Measurements from ENCODE around the gene DBET. TPM values are rescaled to one million over a fixed set of nuclear protein-coding genes. Genes with fewer than 3 reads are reported as not detected.
"Not testable (repeated sequence)": the region's sequence is repeated elsewhere in the genome, so short reads cannot be mapped to it uniquely, and the experiment has no call there.

DBET gene
- total RNA-seq (2013), result not detected
- polyA plus RNA-seq, result not detected
- polyA minus RNA-seq, result not detected in 2 replicates
- total RNA-seq, result 0 reads per million in 11 experiments

- H3K36me3 Mint-ChIP-seq; H3K27me3 ChIP-seq (ENCODE audit: control insufficient read depth in 2 of 2, insufficient read depth in 2 of 2, low read length in 2 of 2); H3K4me3 ChIP-seq (replicated peaks in 1 of 3; ENCODE audit: low read depth in 2 of 3, low read length in 3 of 3); H3K27ac ChIP-seq (ENCODE audit: low read depth in 1 of 2, low read length in 2 of 2); H3K9me3 ChIP-seq (replicated peaks in 1 of 2; ENCODE audit: control insufficient read depth in 1 of 2, insufficient read depth in 1 of 2, low read length in 2 of 2); H3K27me3 Mint-ChIP-seq (ENCODE audit: low read depth in 3 of 3); H3K79me2 ChIP-seq (ENCODE audit: insufficient read depth, low read length); H3K9ac ChIP-seq (ENCODE audit: insufficient read depth, low read length, poor library complexity, severe bottlenecking); DNase-seq; H3K27ac Mint-ChIP-seq; intact Hi-C loops (cut with micrococcal nuclease); H4K20me1 ChIP-seq (ENCODE audit: insufficient read depth, low read length); H3K4me1 ChIP-seq (ENCODE audit: control insufficient read depth in 1 of 2, insufficient read depth in 2 of 2, low read length in 2 of 2); H3K4me1 Mint-ChIP-seq; H3K9me3 Mint-ChIP-seq; H3K36me3 ChIP-seq (replicated peaks in 1 of 2; ENCODE audit: control insufficient read depth in 1 of 2, insufficient read depth in 2 of 2, low read length in 2 of 2); H3K4me2 ChIP-seq (replicated peaks; ENCODE audit: extremely low read depth, low read length, poor library complexity, severe bottlenecking); H2AFZ ChIP-seq (ENCODE audit: insufficient read depth, low read depth, low read length, poor library complexity, severe bottlenecking): not testable (repeated sequence)
- H3K4me3 Mint-ChIP-seq, result peak within 1 kb of the TSS in 1 of 2 donors; percentile 6
- WGBS (ENCODE audit: insufficient coverage), result no CpG with 5 or more reads among the region's 2 CpGs
These were observed at the start of gene DBET for GRCh38 chr4:190064342-190064741. Gene DBET, plus strand, starts transcription at chr4:190064502.

- Histone ChIP-seq H4K20me1 (ENCODE audit: insufficient read depth, low read length) (no peaks in the 10 kb centered on the region), H3K36me3 (replicated peaks in 1 of 2; ENCODE audit: control insufficient read depth in 1 of 2, insufficient read depth in 2 of 2, low read length in 2 of 2) (no peaks in the 10 kb centered on the region), H3K4me1 (ENCODE audit: control insufficient read depth in 1 of 2, insufficient read depth in 2 of 2, low read length in 2 of 2) (no peaks in the 10 kb centered on the region), H3K9ac (ENCODE audit: insufficient read depth, low read length, poor library complexity, severe bottlenecking) (no peak overlapping the region), H3K27ac (ENCODE audit: low read depth in 1 of 2, low read length in 2 of 2) (no peak overlapping the region), H3K4me3 (replicated peaks in 1 of 3; ENCODE audit: low read depth in 2 of 3, low read length in 3 of 3) (no peak overlapping the region), H3K27me3 (ENCODE audit: control insufficient read depth in 2 of 2, insufficient read depth in 2 of 2, low read length in 2 of 2) (peaks cover 37 to 70% of the 10 kb centered on the region in 2 donors), H3K79me2 (ENCODE audit: insufficient read depth, low read length) (no peaks in the 10 kb centered on the region), H3K4me2 (replicated peaks; ENCODE audit: extremely low read depth, low read length, poor library complexity, severe bottlenecking) (no peak overlapping the region), H2AFZ (ENCODE audit: insufficient read depth, low read depth, low read length, poor library complexity, severe bottlenecking) (no peak overlapping the region), H3K9me3 (replicated peaks in 1 of 2; ENCODE audit: control insufficient read depth in 1 of 2, insufficient read depth in 1 of 2, low read length in 2 of 2) (peaks cover 3 to 30% of the 10 kb centered on the region in 2 donors)
- Mint-ChIP-seq H3K27ac (no peak overlapping the region), H3K4me1 (peaks cover 11% of the 10 kb centered on the region), H3K36me3 (peaks cover 0 to 3% of the 10 kb centered on the region in 2 donors), H3K27me3 (ENCODE audit: low read depth in 3 of 3) (peaks cover 74 to 82% (median 79%) of the 10 kb centered on the region in 3 donors), H3K4me3 (peak overlapping the region in 1 of 2 donors; percentile 59), H3K9me3 (peaks cover 2 to 36% (median 26%) of the 10 kb centered on the region in 7 donors)
- intact Hi-C loops (cut with micrococcal nuclease), result no loop called here
- no peak for DNase-seq
- WGBS (ENCODE audit: insufficient coverage), result 6% methylated on average over 76 of the region's 76 CpGs
- TF ChIP-seq CTCF (IDR thresholded peaks at IDR 0.05), result no peak
These were observed 49.3 kb upstream of the DBET start for GRCh38 chr4:190014771-190015537.
